GM12892 (cell line): ENCODE data around the gene VAMP1.
"Not testable (repeated sequence)": the region's sequence is repeated elsewhere in the genome, so short reads cannot be mapped to it uniquely, and the experiment has no call there.

Experiments used
- POLR2A ChIP-seq: IDR thresholded peaks from 2 replicates; pipeline ENCODE4 v1.6.1; 2011; ENCODE audit warnings: low read depth, low read length, control low read depth
- POLR2AphosphoS5 ChIP-seq: IDR thresholded peaks from 2 replicates; pipeline ENCODE4 v1.6.1; 2011; ENCODE audit warnings: low read depth, low read length, control low read depth

DNA sequence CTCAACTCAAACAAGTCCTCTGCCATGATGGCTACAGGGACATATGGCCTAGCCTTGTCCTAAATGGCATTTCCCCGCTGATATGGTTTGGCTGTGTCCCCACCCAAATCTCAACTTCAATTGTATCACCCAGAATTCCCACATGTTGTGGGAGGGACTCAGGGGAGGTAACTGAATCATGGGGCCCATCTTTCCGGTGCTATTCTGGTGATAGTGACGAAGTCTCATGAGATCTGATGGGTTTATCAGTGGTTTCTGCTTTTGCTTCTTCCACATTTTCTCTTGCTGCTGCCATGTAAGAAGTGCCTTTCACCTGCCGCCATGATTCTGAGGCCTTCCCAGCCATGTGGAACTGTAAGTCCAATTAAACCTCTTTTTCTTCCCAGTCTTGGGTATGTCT lies 3.7 kb downstream of the VAMP1 start:
- not testable (repeated sequence) for TF ChIP-seq POLR2A, POLR2AphosphoS5
